Spinal cord (tissue), 10 donors: Measurements from ENCODE around the gene QRFP. TPM values are rescaled to one million over a fixed set of nuclear protein-coding genes. Genes with fewer than 3 reads are reported as not detected.

Source experiments
- DNase-seq, 6 donors: peaks; one replicate each; pipeline versions ENCODE4 v3.0.0 to v3.0.0-alpha.2; 2013 to 2015; ENCODE audit warnings: low spot score in 6 of 6, low read depth in 4 of 6
- H3K27ac ChIP-seq: one replicate; pipeline ENCODE4 v1.5.1; 2013; ENCODE audit warnings: low read depth, low read length, control low read depth
- H3K27me3 ChIP-seq: one replicate; pipeline ENCODE4 v1.6.1; 2013; ENCODE audit warnings: low read length; ENCODE audit not compliant: control insufficient read depth, insufficient read depth
- H3K36me3 ChIP-seq: one replicate; pipeline ENCODE4 v1.6.1; 2013; ENCODE audit warnings: low read length; ENCODE audit not compliant: control insufficient read depth, insufficient read depth
- H3K4me1 ChIP-seq: one replicate; pipeline ENCODE4 v1.6.1; 2013; ENCODE audit warnings: low read length; ENCODE audit not compliant: control insufficient read depth, insufficient read depth
- H3K4me3 ChIP-seq: one replicate; pipeline ENCODE4 v1.5.1; 2013; ENCODE audit warnings: low read depth, low read length, control low read depth
- H3K9me3 ChIP-seq: one replicate; pipeline ENCODE4 v1.6.1; 2013; ENCODE audit warnings: low read length; ENCODE audit not compliant: control insufficient read depth, insufficient read depth
- whole genome bisulfite sequencing: methylation state at CpG from one replicate; pipeline ENCODE4 v1.1.5; 2013; ENCODE audit warnings: missing lambda C conversion rate; ENCODE audit not compliant: insufficient coverage; 5-methylcytosine and 5-hydroxymethylcytosine counted together
- polyA plus RNA-seq, 2 donors: library from polyadenylated mRNA; unstranded; fragments of 120-200 nt; gene quantifications; one replicate each; pipeline ENCODE4 v1.2.1, GENCODE V29; 2013; ENCODE audit not compliant: insufficient read length in 2 of 2
- total RNA-seq, 2 donors: library from RNA; depleted of rRNA in 1 of 2; stranded (reverse); fragments of 120-200 nt in 1 of 2; fragments of >200 nt in 1 of 2; gene quantifications; one replicate each; pipeline versions ENCODE4 v1.2.3 to v1.2.4, GENCODE V29; 2013 to 2014
- donor health status: healthy.

QRFP gene
- total and polyA plus RNA-seq, 4 donors = 0.51 to 0.54 TPM; not detected in 2

GRCh38 chr9:130890870-130891687 lies 5.5 kb downstream of the QRFP start:
- Histone ChIP-seq H3K4me1 (peaks cover 60% of the 10 kb centered on the region), H3K36me3 (peaks cover 70% of the 10 kb centered on the region), H3K4me3 (no peak overlapping the region), H3K27ac (no peak overlapping the region), H3K9me3 (no peaks in the 10 kb centered on the region), H3K27me3 (no peaks in the 10 kb centered on the region)
- WGBS = 52% methylated on average over 16 of the region's 20 CpGs
- DNase-seq = peak in 1 of 6 donors; percentile 28

GRCh38 chr9:130890124-130890523 lies 6.5 kb downstream of the QRFP start:
- H3K9me3 ChIP-seq = no peaks in the 10 kb centered on the region
- H3K27ac ChIP-seq = no peak overlapping the region
- H3K4me1 ChIP-seq = peaks cover 52% of the 10 kb centered on the region
- H3K36me3 ChIP-seq = peaks cover 71% of the 10 kb centered on the region
- DNase-seq = no peak
- 87% methylated on average over 9 of the region's 9 CpGs for WGBS
- H3K27me3 ChIP-seq = no peaks in the 10 kb centered on the region
- no peak overlapping the region for H3K4me3 ChIP-seq

GRCh38 chr9:130888146-130888885 lies 8.3 kb downstream of the QRFP start:
- Histone ChIP-seq H3K4me1 (peaks cover 51% of the 10 kb centered on the region), H3K9me3 (no peaks in the 10 kb centered on the region), H3K27me3 (no peaks in the 10 kb centered on the region), H3K36me3 (peaks cover 80% of the 10 kb centered on the region), H3K27ac (no peak overlapping the region), H3K4me3 (no peak overlapping the region)
- WGBS = 94% methylated on average over 19 of the region's 22 CpGs
- DNase-seq = no peak

GRCh38 chr9:130887494-130888144 lies 9.0 kb downstream of the QRFP start:
- Histone ChIP-seq H3K9me3 (no peaks in the 10 kb centered on the region), H3K36me3 (peaks cover 80% of the 10 kb centered on the region), H3K4me1 (peaks cover 44% of the 10 kb centered on the region), H3K27me3 (no peaks in the 10 kb centered on the region), H3K27ac (no peak overlapping the region), H3K4me3 (no peak overlapping the region)
- DNase-seq = no peak
- 90% methylated on average over 16 of the region's 25 CpGs for WGBS

GRCh38 chr9:130886981-130887380 lies 9.6 kb downstream of the QRFP start:
- WGBS = 96% methylated on average over 14 of the region's 23 CpGs
- Histone ChIP-seq H3K4me1 (peaks cover 38% of the 10 kb centered on the region), H3K9me3 (no peaks in the 10 kb centered on the region), H3K27me3 (no peaks in the 10 kb centered on the region), H3K27ac (no peak overlapping the region), H3K4me3 (no peak overlapping the region), H3K36me3 (peaks cover 82% of the 10 kb centered on the region)
- no peak for DNase-seq

- Histone ChIP-seq H3K27me3 (no peaks in the 10 kb centered on the region), H3K9me3 (no peaks in the 10 kb centered on the region), H3K4me1 (peaks cover 25% of the 10 kb centered on the region), H3K4me3 (no peak overlapping the region), H3K36me3 (peaks cover 81% of the 10 kb centered on the region), H3K27ac (no peak overlapping the region)
- 90% methylated on average over 35 of the region's 35 CpGs for WGBS
- DNase-seq = no peak
Observed at GRCh38 chr9:130885484-130886375, 10.9 kb downstream of the QRFP start.

GRCh38 chr9:130884542-130885483 lies 11.8 kb downstream of the QRFP start:
- Histone ChIP-seq H3K4me3 (no peak overlapping the region), H3K4me1 (peaks cover 18% of the 10 kb centered on the region), H3K27me3 (no peaks in the 10 kb centered on the region), H3K27ac (no peak overlapping the region), H3K9me3 (no peaks in the 10 kb centered on the region), H3K36me3 (peaks cover 82% of the 10 kb centered on the region)
- peak in 1 of 6 donors; percentile 50 for DNase-seq
- 76% methylated on average over 42 of the region's 47 CpGs for WGBS

- DNase-seq = no peak
Observed at GRCh38 chr9:130884111-130884531, 12.5 kb downstream of the QRFP start.

More at GRCh38 chr9:130884111-130884531, 12.5 kb downstream of the QRFP start:
- no peak overlapping the region for H3K27ac ChIP-seq
- no peaks in the 10 kb centered on the region for H3K27me3 ChIP-seq
- H3K9me3 ChIP-seq = no peaks in the 10 kb centered on the region
- no peak overlapping the region for H3K4me3 ChIP-seq
- H3K4me1 ChIP-seq = peaks cover 18% of the 10 kb centered on the region
- 88% methylated on average over 20 of the region's 25 CpGs for WGBS
- peaks cover 80% of the 10 kb centered on the region for H3K36me3 ChIP-seq
